HG02763 (cell line): ENCODE data around the gene ZNF44.
"Not testable (repeated sequence)": the region's sequence is repeated elsewhere in the genome, so short reads cannot be mapped to it uniquely, and the experiment has no call there.

ENCODE experiments used
- ATAC-seq: cut with Tn5 transposase; IDR thresholded peaks from one replicate; pipeline ENCODE4 v1.9.1; 2021; ENCODE audit warnings: mild to moderate bottlenecking, moderate library complexity; ENCODE audit not compliant: unreplicated experiment

The ZNF44 gene

GRCh38 chr19:12294249-12295158, at the start of gene ZNF44:
TSS of gene ZNF44 (minus strand) at chr19:12294883. CDS start at chr19:12294694, 189 bp downstream.
- peak; percentile 92 for ATAC-seq

GRCh38 chr19:12333162-12334159, 38.8 kb upstream of the ZNF44 start, which contains the start of gene ZNF563:
TSS of gene ZNF563 (minus strand) at chr19:12333633. CDS start at chr19:12333482, 151 bp downstream.
- peak; percentile 92 for ATAC-seq

GRCh38 chr19:12331211-12331941, 36.7 kb upstream of the ZNF44 start:
- ATAC-seq: peak; percentile 38

- no peak for ATAC-seq
Observed at GRCh38 chr19:12330340-12330739, 35.7 kb upstream of the ZNF44 start.

GRCh38 chr19:12325690-12326089, 31.0 kb upstream of the ZNF44 start:
- ATAC-seq: no peak

- ATAC-seq: no peak
Observed at GRCh38 chr19:12318782-12319413, 24.2 kb upstream of the ZNF44 start.

GRCh38 chr19:12314553-12314952, 19.9 kb upstream of the ZNF44 start:
- no peak for ATAC-seq

- not testable (repeated sequence) for ATAC-seq
Observed at GRCh38 chr19:12308891-12309290, 14.2 kb upstream of the ZNF44 start.

- peak; percentile 8 for ATAC-seq
Observed at GRCh38 chr19:12295191-12295590, 508 bp upstream of the ZNF44 start.

- ATAC-seq: peak; percentile 44
Observed at GRCh38 chr19:12293777-12294248, 870 bp downstream of the ZNF44 start.

- ATAC-seq: no peak
Observed at GRCh38 chr19:12289790-12290065, 5.0 kb downstream of the ZNF44 start.

GRCh38 chr19:12287958-12288500, 6.7 kb downstream of the ZNF44 start:
- ATAC-seq: no peak

- ATAC-seq: no peak
Observed at GRCh38 chr19:12284631-12285030, 10.1 kb downstream of the ZNF44 start.

GRCh38 chr19:12284226-12284625, 10.5 kb downstream of the ZNF44 start:
- ATAC-seq: no peak

- ATAC-seq: no peak
Observed at GRCh38 chr19:12278713-12279112, 16.0 kb downstream of the ZNF44 start.

GRCh38 chr19:12272980-12273901, 21.4 kb downstream of the ZNF44 start:
- no peak for ATAC-seq

GRCh38 chr19:12272386-12272785, 22.3 kb downstream of the ZNF44 start:
- no peak for ATAC-seq

- no peak for ATAC-seq
Observed at GRCh38 chr19:12270854-12271253, 23.8 kb downstream of the ZNF44 start.
